CD4-positive, alpha-beta T cell treated with Interleukin-4 for 4 hours (primary cell): ENCODE data around the gene PPP6R3.
A peak's percentile ranks its signal among the peaks of the same experiment; 100 is the strongest.
"Not testable (repeated sequence)": the region's sequence is repeated elsewhere in the genome, so short reads cannot be mapped to it uniquely, and the experiment has no call there.

ENCODE experiments used
- DNase-seq: peaks from one replicate; pipeline ENCODE4 v3.0.0-alpha.2; 2020

The PPP6R3 gene

DNA sequence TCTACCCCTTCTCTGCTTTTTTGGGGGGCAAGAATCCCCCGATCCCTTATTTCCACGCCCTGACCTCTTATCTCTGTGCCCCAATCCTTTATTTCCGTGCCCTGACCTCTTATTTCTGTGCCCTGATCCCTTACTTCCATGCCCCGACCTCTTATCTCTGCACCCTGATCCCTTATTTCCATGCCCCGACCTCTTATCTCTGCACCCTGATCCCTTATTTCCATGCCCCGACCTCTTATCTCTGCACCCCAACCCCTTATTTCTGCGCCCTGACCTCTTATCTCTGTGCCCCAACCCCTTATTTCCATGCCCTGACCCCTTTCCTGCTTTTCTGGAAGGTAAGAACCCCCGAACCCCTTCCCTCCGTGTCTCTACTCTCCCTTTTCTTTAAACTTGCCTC, 163.2 kb downstream of the PPP6R3 start:
- DNase-seq = not testable (repeated sequence)

DNA sequence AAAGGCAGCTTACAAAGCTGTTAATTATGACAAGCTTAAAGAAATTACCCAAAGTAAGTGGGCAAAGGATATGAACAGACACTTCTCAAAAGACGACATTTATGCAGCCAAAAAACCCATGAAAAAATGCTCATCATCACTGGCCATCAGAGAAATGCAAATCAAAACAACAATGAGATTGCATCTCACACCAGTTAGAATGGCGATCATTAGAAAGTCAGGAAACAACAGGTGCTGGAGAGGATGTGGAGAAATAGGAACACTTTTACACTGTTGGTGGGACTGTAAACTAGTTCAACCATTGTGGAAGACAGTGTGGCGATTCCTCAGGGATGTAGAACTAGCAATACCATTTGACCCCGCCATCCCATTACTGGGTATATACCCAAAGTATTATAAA, 164.5 kb downstream of the PPP6R3 start:
- not testable (repeated sequence) for DNase-seq

DNA sequence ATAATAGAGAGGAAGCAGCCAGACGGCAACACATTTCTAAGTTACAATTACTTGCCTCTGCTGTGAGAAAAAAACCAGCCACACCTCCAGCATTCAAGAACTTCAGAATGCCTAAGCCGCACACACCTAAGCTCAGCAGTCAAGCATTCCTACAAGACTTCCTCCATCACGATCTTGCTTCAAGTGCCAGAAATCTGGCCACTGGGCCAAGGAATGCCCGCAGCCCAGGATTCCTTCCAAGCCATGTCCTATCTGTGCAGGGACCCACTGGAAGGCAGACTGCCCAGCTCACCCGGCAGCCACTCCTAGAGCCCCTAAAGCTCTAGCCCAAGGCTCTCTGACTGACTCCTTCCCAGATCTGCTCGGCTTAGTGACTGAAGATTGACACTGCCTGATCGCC, 165.7 kb downstream of the PPP6R3 start:
- DNase-seq = not testable (repeated sequence)

GRCh38 chr11:68628837-68629236, 168.3 kb downstream of the PPP6R3 start:
- not testable (repeated sequence) for DNase-seq

DNA sequence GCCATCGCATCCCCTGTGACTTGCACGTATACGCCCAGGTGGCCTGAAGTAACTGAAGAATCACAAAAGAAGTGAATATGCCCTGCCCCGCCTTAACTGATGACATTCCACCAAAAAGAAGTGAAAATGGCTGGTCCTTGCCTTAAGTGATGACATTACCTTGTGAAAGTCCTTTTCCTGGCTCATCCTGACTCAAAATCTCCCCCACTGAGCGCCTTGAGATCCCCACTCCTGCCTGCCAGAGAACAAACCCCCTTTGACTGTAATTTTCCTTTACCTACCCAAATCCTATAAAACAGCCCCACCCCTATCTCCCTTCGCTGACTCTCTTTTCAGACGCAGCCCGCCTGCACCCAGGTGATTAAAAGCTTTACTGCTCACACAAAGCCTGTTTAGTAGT, 171.8 kb downstream of the PPP6R3 start:
- DNase-seq = not testable (repeated sequence)

GRCh38 chr11:68632802-68633201, 172.2 kb downstream of the PPP6R3 start:
- peak; percentile 28 for DNase-seq

DNA sequence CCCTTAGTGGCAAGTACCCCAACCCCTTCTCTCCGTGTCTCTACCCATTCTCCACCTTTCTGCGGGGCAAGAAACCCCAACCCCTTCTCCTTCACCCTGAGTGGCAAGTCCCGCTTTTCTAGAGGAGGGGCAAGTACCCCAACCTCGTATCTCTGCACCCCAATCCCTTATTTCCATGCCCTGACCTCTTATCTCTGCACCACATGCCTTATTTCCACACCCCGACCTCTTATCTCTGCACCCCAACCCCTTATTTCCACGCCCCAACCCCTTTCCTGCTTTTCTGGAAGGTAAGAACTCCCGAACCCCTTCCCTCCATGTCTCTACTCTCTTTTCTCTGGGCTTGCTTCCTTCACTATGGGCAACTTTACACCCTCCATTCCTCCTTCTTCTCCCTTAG, 174.1 kb downstream of the PPP6R3 start:
- not testable (repeated sequence) for DNase-seq

GRCh38 chr11:68635172-68635571, 174.6 kb downstream of the PPP6R3 start:
- DNase-seq = not testable (repeated sequence)

- not testable (repeated sequence) for DNase-seq
These were observed 175.3 kb downstream of the PPP6R3 start for GRCh38 chr11:68635883-68636282.

- DNase-seq = not testable (repeated sequence)
These were observed 178.8 kb downstream of the PPP6R3 start for GRCh38 chr11:68639322-68639721.

- DNase-seq = no peak
These were observed 181.3 kb downstream of the PPP6R3 start for GRCh38 chr11:68641880-68642279.

GRCh38 chr11:68643585-68643984, 183.0 kb downstream of the PPP6R3 start:
- no peak for DNase-seq

DNA sequence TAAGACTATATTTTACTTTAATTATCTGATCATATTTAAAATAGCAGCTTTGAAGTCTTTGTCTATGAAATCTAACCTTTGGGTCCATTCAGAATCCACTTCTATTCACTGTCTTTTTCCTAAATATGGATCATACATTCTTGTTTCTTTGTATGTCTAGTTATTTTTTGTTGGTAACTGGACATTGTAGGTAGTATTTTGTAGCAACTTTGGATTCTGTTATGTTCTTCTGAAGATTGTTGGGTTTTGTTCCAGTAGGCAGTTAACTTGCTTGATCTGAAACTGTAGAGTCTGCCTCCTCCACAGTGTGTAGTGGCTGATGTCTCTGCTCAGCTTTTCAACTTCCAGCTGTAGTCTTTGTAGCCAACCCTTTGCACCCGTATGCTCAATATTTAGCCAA, 186.3 kb downstream of the PPP6R3 start:
- DNase-seq = no peak

GRCh38 chr11:68649851-68650555, 189.5 kb downstream of the PPP6R3 start:
- no peak for DNase-seq

- no peak for DNase-seq
These were observed 190.2 kb downstream of the PPP6R3 start for GRCh38 chr11:68650801-68651200.

DNA sequence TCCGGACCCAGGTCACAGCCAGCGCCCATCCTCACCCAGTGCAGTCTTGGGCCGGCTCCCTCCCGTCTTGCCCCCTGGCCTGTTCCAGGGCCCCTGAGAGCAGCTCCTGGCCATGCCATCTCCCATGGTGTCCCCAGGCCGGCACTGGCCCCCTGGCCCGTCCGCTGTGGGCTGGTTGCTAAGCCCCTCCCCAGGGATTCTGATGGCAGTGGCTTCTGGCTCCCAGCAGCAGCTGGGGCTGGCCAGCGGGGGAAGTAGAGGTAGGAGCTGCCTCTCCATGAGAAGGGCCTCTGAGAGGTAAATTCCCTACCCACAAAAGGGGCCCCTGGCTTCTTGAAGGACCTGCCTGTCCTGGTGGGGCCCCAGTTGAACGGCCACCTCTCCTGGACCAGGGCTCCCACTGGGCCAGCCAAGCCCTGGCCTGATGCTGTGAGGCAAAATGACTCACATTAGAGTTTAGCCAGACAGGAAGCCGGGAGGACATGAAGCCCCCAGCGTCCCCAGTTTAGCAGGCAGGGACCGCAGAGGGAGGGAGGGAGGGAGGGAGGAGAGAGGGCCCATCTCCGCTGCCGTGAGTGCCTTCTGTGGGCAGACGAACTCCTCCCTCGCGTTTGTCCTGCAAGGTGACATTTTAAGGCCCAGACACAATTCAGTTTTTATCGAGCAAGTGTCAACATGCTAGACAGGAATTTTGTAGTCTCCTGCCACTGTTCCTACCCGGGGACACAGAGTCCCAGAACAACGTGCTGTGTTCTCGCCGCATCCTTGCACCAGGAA, 190.8 kb downstream of the PPP6R3 start:
- DNase-seq = no peak

DNA sequence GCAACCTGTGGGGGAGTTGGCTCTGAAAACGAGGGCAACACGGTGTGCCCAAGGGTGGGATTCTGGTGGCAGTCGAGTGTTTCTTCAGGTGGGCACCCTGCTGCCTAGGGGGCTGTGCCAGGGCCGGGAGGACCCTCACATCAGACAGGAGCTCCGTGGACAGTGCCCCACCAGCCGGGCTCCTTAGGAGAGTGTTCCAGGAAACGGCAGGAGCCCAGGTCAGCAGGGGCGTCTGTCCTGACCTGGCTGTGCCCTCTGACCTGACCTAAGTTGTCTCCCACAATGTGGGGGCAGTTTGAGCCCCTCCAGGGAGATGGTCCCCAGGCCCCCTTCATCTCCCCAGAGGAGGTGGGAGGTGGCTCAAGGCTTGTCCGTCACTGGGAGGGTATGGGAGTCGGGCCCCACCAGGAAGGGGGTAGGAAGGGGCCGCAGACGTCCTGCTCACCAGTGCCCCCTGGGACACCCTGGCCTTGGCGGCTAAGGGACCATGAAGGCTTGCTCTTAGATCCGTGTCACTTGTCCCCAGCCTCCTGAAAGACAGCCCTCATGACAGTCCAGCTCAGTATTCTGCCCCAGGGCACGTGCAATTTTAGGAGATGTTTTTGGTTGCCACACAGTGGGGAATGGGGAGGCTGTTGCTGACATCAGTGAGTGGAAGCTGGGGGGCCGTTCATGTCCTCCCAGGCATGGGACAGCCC, 191.6 kb downstream of the PPP6R3 start:
- no peak for DNase-seq

GRCh38 chr11:68652683-68653156, 192.2 kb downstream of the PPP6R3 start:
- DNase-seq = no peak

DNA sequence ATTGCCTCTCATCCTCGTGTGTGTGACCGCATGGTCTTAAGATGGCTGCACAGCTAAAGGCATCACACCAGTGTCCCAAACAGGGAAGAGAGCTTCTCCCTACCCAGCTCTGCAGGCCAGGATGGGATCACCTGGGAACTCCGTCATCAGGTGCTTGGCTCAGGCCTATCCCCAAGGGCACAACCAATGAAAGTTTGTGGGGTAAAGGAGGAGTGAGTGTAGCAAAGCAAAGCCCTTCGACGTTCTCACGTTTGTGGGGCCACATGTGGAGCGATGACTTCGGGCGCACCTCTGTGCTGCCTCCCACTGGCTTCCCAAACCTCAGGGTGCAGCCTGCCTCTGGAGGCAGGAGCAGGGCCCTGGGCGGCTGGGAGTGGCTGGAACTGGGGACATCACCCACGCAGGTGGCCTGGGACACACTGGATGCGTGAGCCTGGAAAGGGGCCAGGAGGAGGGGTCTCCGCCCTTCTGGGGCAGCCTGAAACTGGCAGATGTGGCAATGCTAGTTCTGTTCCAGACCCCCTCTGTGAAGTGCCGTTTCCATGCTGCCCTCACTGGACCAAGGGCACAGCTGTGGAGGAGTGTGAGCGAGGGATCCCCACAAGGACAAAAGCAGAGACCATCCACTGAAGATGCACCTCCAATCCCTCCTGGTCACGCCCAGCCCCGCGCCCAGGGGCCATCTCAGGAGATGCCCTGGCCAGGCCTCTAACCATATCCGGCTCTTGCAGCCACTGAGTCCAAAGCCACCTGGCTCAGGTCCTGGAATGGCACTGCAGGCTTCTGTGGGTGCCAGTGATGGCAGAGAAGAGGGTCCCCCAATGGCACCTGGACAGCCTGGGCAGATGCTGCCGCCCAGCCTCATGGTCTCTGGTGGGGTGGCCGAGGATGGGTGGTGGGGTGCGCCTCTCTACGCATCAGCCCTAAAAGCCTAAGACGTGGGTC, 193.2 kb downstream of the PPP6R3 start:
- no peak for DNase-seq

- no peak for DNase-seq
These were observed 194.4 kb downstream of the PPP6R3 start for GRCh38 chr11:68654978-68655377.

GRCh38 chr11:68655406-68655805, 194.9 kb downstream of the PPP6R3 start:
- DNase-seq = no peak

DNA sequence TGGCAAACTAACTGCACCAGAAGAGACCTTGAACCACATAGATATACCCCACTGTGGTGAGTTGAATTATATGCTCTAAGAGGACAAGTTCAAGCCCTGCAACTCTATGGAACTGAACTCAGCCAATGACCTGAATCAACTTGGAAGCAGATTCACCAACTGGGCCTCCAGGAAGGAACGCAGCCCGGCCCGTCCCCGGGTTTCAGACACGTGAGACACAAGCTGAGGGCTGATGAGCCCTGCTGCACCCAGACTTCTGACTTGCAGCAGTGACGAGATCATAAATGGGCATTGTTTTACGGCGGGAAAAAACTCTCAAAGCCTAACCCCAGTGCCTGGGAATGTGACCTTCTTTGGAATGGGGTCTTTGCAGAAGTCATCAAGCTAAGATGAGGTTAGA, 195.3 kb downstream of the PPP6R3 start:
- DNase-seq = no peak
